Activated CD8-positive, alpha-beta memory T cell treated with anti-CD3 and anti-CD28 coated beads for 36 hours (primary cell): ENCODE data around the gene PIK3CD. TPM values are rescaled to one million over a fixed set of nuclear protein-coding genes. Genes with fewer than 3 reads are reported as not detected.
"Not testable (repeated sequence)": the region's sequence is repeated elsewhere in the genome, so short reads cannot be mapped to it uniquely, and the experiment has no call there.

Source experiments
- CTCF ChIA-PET: fragments of 350-600 bp; sonication (Branson Sonifier 250); formaldehyde crosslinking; loops from one replicate; lab custom pipeline; 2021; ENCODE audit warnings: antibody characterized with exemption; lab: Charles Lee
- POLR2A ChIA-PET: fragments of 350-600 bp; sonication (Branson Sonifier 250); formaldehyde crosslinking; loops from one replicate; lab custom pipeline; 2021; ENCODE audit warnings: antibody characterized with exemption; lab: Charles Lee
- total RNA-seq, 2 experiments: library from RNA; stranded (reverse); gene quantifications; one replicate each; pipeline ENCODE4 v1.2.3, GENCODE V29; 2021

Gene PIK3CD
- total RNA-seq, 2 experiments from 2014 or later, result 150 to 153 TPM

DNA sequence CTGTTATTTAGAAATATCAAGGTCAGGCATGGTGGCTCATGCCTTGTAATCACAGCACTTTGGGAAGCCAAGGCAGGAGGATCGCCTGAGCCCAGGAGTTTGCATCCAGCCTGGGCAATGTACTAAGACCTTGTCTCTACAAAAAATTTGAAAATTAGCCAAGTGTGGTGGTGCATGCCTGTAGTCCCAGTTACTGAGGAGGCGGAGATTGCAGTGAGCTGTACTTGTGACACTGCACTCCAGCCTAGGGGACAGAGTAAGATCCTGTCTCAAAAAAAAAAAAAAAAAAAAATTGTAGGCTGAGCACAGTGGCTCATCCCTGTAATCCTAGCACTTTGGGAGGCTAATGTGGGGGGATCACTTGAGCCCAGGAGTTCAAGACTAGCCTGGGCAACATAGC is 45.3 kb downstream of the PIK3CD start:
- CTCF ChIA-PET, result interaction anchor here (0.7 to 1.2 kb wide), 2 partner anchors 19 kb away, joined by 3 to 5 read pairs; no protein-coding TSS in a partner anchor
- POLR2A ChIA-PET, result no interaction called here

DNA sequence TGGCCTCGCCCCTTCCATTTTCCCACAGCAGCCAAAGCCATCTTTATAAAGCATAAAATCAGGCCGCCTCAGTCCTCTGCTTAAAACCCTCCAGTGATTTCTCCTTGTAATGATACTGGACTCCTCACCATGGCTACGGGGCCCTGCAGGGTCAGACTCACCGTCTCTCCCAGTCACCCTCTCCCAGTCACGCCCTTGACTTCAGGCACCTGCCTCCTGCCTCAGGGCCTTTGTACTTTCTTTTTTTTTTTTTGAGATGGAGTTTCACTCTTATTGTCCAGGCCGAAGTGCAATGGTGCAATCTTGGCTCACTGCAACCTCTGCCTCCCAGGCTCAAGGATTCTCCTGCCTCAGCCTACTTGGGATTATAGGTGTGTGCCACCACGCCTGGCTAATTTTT is 47.8 kb downstream of the PIK3CD start:
- ChIA-PET CTCF (interaction anchor here (1.0 kb wide), 1 partner anchor 28 kb away, joined by 4 read pairs; no protein-coding TSS in a partner anchor), POLR2A (no interaction called here)

GRCh38 chr1:9700340-9700739 is 48.8 kb downstream of the PIK3CD start:
- CTCF ChIA-PET, result no interaction called here
- POLR2A ChIA-PET, result no interaction called here

GRCh38 chr1:9701665-9702064 is 50.1 kb downstream of the PIK3CD start:
- POLR2A ChIA-PET, result no interaction called here
- CTCF ChIA-PET, result interaction anchor here (0.9 to 3.8 kb wide), 4 partner anchors 10 to 75 kb away, joined by 3 to 21 read pairs (median 4); no protein-coding TSS in a partner anchor

- POLR2A ChIA-PET, result no interaction called here
- CTCF ChIA-PET, result interaction anchor here (0.9 to 3.8 kb wide), 10 partner anchors 11 to 162 kb away, joined by 3 to 21 read pairs (median 4); no protein-coding TSS in a partner anchor
Observed at GRCh38 chr1:9703165-9703509, 51.6 kb downstream of the PIK3CD start.

- POLR2A ChIA-PET, result no interaction called here
- CTCF ChIA-PET, result interaction anchor here (0.7 to 3.8 kb wide), 7 partner anchors 9 to 162 kb away, joined by 3 to 21 read pairs (median 4); no protein-coding TSS in a partner anchor
Observed at GRCh38 chr1:9703681-9704080, 52.1 kb downstream of the PIK3CD start.

DNA sequence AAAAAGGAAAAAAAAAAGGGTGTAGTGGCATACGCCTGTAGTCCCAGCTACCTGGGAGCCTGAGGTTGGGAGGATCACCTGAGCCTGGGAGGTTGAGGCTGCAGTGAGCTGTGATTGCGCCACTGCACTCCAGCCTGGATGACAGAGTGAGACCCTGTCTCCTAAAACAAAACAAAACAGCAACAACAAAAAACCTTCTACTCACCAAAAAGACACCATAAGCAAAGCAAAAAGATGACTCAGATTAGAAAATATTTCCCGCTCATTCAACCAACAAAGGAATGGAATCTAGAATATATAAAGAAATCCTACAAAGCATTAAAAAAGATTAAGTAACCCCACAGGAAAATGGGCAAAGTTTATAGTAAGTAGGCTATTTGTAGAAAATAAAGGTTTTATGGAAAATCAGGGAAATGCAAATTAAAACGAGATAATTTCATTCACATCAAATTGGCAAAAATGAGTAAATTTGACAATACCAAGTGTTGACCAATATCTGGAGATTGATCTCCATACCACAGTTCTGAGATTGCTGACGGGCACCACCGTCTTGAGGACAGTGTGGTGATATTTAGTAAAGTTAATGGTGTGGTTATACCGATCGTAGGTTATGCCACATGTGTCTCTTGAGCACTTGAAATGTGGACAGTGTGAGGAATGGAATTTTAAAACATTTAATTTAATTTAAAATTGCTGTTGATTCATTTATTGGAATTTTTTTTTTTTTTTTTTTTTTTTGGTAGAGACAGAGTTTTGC is 54.0 kb downstream of the PIK3CD start:
- POLR2A ChIA-PET, result interaction anchor here (0.7 to 1.2 kb wide), 3 partner anchors 12 to 59 kb away, joined by 5 to 10 read pairs (median 7); no protein-coding TSS in a partner anchor
- CTCF ChIA-PET, result interaction anchor here (0.7 to 1.3 kb wide), 3 partner anchors 15 to 90 kb away, joined by 3 read pairs; no protein-coding TSS in a partner anchor

DNA sequence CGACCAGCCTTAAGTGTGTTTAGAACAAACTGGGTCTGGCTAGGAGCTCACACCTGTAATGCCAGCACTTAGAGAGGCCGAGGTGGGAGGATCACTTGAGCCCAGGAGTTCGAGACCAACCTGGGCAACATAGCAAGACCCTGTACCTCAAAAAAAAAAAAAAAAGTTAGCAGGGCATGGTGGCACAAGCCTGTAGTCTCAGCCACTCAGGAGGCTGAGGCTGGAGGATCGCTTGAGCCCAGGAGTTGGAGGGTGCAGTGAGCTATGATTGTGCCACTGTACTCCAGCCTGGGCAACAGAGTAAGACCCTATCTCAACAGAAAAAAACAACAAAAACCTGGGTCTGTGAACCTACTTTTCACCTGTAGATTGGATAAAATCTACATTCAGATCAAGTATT is 54.6 kb downstream of the PIK3CD start:
- CTCF ChIA-PET, result interaction anchor here (0.7 kb wide), 1 partner anchor 16 kb away, joined by 3 read pairs; no protein-coding TSS in a partner anchor
- POLR2A ChIA-PET, result interaction anchor here (0.7 to 1.2 kb wide), 2 partner anchors 11 to 59 kb away, joined by 5 to 10 read pairs; no protein-coding TSS in a partner anchor

DNA sequence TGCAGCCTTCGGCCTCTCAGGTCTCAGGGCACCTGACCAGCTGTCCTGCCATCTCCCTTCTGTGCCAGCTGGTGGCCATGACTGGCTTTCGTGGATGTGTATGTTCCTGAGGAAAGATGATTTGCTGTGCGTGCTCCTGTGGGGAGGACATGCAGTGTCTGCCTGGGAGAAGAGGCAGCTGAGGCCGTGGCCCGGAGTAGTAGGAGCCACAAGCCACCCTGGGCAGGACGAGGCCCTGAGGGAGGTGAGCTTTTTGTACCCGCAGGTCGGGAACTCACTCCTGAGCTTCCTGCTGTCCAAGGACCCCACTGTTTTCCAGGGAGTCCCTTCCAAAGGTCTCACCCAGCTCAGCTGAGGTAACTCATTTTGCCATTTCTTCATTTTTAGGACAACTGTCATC is 58.5 kb downstream of the PIK3CD start:
- POLR2A ChIA-PET, result no interaction called here
- CTCF ChIA-PET, result interaction anchor here (0.8 to 1.5 kb wide), 2 partner anchors 11 to 83 kb away, joined by 3 to 5 read pairs; no protein-coding TSS in a partner anchor

DNA sequence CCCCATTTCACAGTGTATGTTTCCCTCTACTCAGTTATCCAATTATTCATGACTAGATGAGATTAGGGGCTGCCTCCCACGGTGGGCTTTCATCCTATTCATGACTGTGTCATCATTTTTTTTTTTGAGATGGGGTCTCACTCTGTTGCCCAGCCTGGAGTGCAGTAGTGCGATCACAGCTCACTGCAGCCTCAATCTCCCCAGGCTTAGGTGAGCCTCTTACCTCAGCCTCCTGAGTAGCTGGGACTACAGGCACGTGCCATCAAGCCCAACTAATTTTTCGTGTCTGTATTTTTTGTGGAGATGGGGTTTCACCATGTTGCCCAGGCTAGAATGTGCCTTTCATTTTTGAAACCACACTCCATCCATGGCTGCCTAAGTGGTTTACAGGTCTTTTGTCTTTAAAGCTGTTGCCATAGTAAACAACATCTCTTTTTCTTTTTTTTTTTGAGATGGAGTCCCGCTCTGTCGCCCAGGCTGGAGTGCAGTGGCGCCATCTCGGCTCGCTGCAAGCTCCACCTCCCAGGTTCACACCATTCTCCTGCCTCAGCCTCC is 60.0 kb downstream of the PIK3CD start:
- CTCF ChIA-PET, result interaction anchor here (0.7 to 1.6 kb wide), 5 partner anchors 9 to 861 kb away, joined by 3 to 4 read pairs (median 3); no protein-coding TSS in a partner anchor
- POLR2A ChIA-PET, result no interaction called here

DNA sequence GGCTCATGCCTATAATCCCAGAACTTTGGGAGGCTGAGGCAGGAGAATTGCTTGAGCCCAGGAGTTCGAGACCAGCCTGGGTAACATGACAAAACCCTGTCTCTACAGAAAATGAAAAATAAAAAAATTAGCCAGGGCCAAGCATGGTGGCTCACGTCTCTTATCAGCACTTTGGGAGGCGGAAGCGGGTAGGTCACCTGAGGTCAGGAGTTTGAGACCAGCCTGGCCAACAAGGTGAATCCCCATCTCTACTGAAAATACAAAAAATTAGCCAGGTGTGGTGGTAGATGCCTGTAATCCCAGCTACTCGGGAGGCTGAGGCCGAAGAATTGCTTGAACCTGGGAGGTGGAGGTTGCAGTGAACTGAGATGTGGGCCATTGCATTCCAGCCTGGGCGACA is 61.2 kb downstream of the PIK3CD start:
- POLR2A ChIA-PET, result not testable (repeated sequence)
- CTCF ChIA-PET, result interaction anchor here (1.6 to 5.7 kb wide), 2 partner anchors 8 to 85 kb away, joined by 4 to 51 read pairs; no protein-coding TSS in a partner anchor

DNA sequence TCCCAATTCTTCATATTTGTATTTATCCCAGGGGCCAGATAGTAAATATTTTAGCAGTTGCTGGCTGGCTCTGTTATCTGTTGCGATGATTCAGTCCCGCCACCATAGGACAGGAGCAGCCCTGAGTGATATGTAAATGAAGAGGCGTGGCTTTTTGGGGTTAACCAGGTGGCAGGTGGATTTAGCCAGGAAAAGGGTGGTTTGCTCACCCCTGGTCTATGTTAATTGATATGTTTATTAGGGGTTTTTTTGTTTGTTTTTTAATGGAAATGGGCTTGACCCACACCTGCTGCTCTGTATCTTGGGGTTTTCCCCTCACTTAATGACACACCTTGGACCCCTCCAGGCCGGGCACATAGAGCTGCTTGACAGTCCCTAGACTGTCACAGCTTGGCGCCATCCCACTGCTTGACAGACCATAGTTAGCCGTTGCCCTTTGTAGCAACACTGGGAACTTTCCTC is 62.8 kb downstream of the PIK3CD start:
- POLR2A ChIA-PET, result interaction anchor here (0.7 to 3.8 kb wide), 2 partner anchors 20 to 86 kb away, joined by 3 to 19 read pairs; no protein-coding TSS in a partner anchor
- CTCF ChIA-PET, result interaction anchor here (1.2 to 5.7 kb wide), 3 partner anchors 11 to 86 kb away, joined by 3 to 51 read pairs (median 3); no protein-coding TSS in a partner anchor

DNA sequence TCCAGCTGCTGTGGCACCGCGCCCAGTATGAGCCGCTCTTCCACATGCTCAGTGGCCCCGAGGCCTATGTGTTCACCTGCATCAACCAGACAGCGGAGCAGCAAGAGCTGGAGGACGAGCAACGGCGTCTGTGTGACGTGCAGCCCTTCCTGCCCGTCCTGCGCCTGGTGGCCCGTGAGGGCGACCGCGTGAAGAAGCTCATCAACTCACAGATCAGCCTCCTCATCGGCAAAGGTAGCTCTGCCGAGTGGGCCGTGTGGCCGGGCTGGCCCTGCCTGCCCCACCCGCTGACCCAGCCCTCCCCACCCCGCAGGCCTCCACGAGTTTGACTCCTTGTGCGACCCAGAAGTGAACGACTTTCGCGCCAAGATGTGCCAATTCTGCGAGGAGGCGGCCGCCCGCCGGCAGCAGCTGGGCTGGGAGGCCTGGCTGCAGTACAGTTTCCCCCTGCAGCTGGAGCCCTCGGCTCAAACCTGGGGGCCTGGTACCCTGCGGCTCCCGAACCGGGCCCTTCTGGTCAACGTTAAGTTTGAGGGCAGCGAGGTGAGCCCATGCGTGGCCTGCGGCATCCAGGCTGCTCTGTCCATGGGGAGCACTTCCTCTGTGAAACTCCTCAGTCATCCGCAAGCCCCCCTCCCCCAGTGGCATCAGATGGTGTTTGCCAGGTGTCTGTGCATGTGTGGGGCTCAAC is 64.2 kb downstream of the PIK3CD start:
- POLR2A ChIA-PET, result interaction anchor here (0.6 to 3.8 kb wide), 7 partner anchors 12 to 89 kb away, joined by 3 to 37 read pairs (median 3); partner anchors contain the start of gene PIK3CD
- CTCF ChIA-PET, result interaction anchor here (0.5 to 5.7 kb wide), 11 partner anchors 10 to 297 kb away, joined by 3 to 51 read pairs (median 4); no protein-coding TSS in a partner anchor

DNA sequence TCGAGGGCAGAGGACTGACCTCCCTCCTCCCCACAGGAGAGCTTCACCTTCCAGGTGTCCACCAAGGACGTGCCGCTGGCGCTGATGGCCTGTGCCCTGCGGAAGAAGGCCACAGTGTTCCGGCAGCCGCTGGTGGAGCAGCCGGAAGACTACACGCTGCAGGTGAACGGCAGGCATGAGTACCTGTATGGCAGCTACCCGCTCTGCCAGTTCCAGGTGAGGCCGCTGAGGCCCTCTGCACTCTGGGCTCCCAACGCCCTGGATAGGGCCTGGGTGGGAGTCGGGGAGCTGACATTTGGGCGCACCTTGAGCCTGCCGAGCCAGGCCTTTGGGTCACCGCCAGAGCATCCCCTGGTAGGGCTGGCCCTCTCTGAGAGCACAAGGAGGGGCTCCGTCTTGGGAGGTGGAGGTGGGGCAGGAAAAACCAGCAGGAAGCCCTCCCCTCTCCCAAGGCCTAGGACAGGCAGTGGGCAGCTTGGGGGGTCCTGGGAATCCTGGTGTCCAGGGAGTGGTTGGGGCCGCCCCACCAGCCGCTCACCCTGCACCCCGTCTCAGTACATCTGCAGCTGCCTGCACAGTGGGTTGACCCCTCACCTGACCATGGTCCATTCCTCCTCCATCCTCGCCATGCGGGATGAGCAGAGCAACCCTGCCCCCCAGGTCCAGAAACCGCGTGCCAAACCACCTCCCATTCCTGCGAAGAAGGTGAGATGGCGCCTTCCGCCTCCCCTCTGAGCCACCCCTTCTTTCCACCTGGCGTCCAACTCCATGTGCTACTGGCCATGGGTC is 65.1 kb downstream of the PIK3CD start:
- ChIA-PET POLR2A (interaction anchor here (0.5 to 3.8 kb wide), 10 partner anchors 10 to 90 kb away, joined by 3 to 37 read pairs (median 5); partner anchors contain the start of gene PIK3CD), CTCF (interaction anchor here (0.5 to 5.7 kb wide), 14 partner anchors 11 to 296 kb away, joined by 3 to 51 read pairs (median 4); no protein-coding TSS in a partner anchor)

DNA sequence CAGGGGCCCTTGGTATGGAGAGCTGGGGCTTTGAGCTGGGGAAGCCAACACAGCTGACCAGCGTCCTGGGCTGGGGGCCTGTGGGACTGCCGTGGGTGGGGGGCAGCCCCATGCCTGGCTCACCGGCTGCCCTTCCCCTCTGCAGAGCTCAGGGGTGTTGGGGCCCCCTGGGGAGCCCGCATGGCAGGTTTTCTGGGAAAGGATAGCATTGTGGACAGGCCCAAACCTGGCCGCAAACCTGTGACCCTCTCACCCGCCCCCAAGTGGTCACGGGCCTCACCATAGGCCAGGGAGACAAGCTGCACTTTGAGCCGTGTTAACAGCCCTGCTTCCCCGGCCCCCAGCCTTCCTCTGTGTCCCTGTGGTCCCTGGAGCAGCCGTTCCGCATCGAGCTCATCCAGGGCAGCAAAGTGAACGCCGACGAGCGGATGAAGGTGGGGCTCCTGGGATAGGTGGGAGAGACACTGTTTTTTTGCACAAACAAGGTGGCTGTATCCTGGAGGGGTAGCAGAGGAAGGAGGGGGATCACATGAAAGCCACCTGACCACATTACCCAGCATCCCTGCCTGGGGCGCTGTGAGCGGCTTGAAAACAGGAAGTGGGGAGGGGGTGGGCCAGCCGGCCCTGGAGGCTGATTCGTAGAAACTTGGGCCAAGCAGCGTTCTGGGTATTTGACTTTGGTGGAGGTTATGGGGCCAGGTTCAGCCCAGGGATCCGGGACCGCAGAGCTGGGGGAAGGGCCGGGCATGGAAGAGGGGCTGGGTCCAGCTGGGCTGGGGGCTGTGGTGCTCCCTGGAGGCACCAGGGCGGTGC is 65.9 kb downstream of the PIK3CD start:
- ChIA-PET CTCF (interaction anchor here (0.6 to 5.7 kb wide), 11 partner anchors 10 to 124 kb away, joined by 3 to 51 read pairs (median 4); no protein-coding TSS in a partner anchor), POLR2A (interaction anchor here (0.5 to 3.8 kb wide), 8 partner anchors 10 to 89 kb away, joined by 4 to 37 read pairs (median 5); partner anchors contain the start of gene PIK3CD)

- CTCF ChIA-PET, result interaction anchor here (0.6 to 5.7 kb wide), 5 partner anchors 10 to 90 kb away, joined by 3 to 51 read pairs (median 4); no protein-coding TSS in a partner anchor
- POLR2A ChIA-PET, result interaction anchor here (0.8 to 3.8 kb wide), 5 partner anchors 10 to 90 kb away, joined by 4 to 37 read pairs (median 12); partner anchors contain the start of gene PIK3CD
Observed at GRCh38 chr1:9718006-9718680, 66.6 kb downstream of the PIK3CD start.
